CD14-positive monocyte (primary cell): ENCODE measurements around the gene COX10. TPM values are rescaled to one million over a fixed set of nuclear protein-coding genes. Genes with fewer than 3 reads are reported as not detected.

Experiments
- DNase-seq, 3 donors: peaks; one replicate each; pipeline ENCODE4 v3.0.0-alpha.2; 2011 to 2022
- H2AFZ ChIP-seq: 2 replicates; pipeline ENCODE4 v1.6.0; 2012; ENCODE audit warnings: mild to moderate bottlenecking, low read depth, low read length, inconsistent platforms; ENCODE audit not compliant: insufficient read depth, poor library complexity, severe bottlenecking
- H3K27ac ChIP-seq, 2 donors: 1 replicate in 1 of 2; 2 replicates in 1 of 2; pipeline ENCODE4 v1.5.1; 2012 to 2013; ENCODE audit warnings: low read length in 2 of 2, control low read depth in 1 of 2, inconsistent platforms in 1 of 2, low read depth in 1 of 2, mild to moderate bottlenecking in 1 of 2
- H3K27me3 ChIP-seq, 2 donors: one replicate each; pipeline versions ENCODE4 v1.6.0 to v1.6.1; 2011 to 2013; ENCODE audit warnings: low read length in 2 of 2; ENCODE audit not compliant: control insufficient read depth in 2 of 2, insufficient read depth in 2 of 2
- H3K36me3 ChIP-seq, 2 donors: replicated peaks in 1 of 2; 1 replicate in 1 of 2; 2 replicates in 1 of 2; pipeline versions ENCODE4 v1.5.1 to v1.6.1; 2012 to 2013; ENCODE audit warnings: low read length in 2 of 2, control low read depth in 1 of 2, inconsistent platforms in 1 of 2, mild to moderate bottlenecking in 1 of 2; ENCODE audit not compliant: insufficient read depth in 2 of 2, control insufficient read depth in 1 of 2
- H3K4me1 ChIP-seq, 2 donors: 1 replicate in 1 of 2; 2 replicates in 1 of 2; pipeline versions ENCODE4 v1.5.1 to v1.6.1; 2012 to 2013; ENCODE audit warnings: low read length in 2 of 2, control low read depth in 1 of 2, inconsistent platforms in 1 of 2, mild to moderate bottlenecking in 1 of 2, moderate library complexity in 1 of 2; ENCODE audit not compliant: insufficient read depth in 2 of 2, control insufficient read depth in 1 of 2
- H3K4me2 ChIP-seq: replicated peaks from 2 replicates; pipeline ENCODE3; 2012; ENCODE audit warnings: low read length, moderate library complexity, mild to moderate bottlenecking; ENCODE audit not compliant: poor library complexity, severe bottlenecking; ENCODE audit errors: extremely low read depth
- H3K4me3 ChIP-seq, 3 experiments: fragments of 200-600 bp in 1 of 3; sonication (generic) in 1 of 3; replicated peaks in 1 of 3; 1 replicate in 2 of 3; 2 replicates in 1 of 3; pipeline ENCODE4 v1.5.1; 2011 to 2013; ENCODE audit warnings: low read length in 3 of 3, mild to moderate bottlenecking in 3 of 3, control low read depth in 2 of 3, low read depth in 2 of 3, inconsistent platforms in 1 of 3, moderate library complexity in 1 of 3
- H3K79me2 ChIP-seq: 2 replicates; pipeline ENCODE4 v1.6.0; 2012; ENCODE audit warnings: mild to moderate bottlenecking, control low read depth, inconsistent platforms, low read length, moderate library complexity; ENCODE audit not compliant: insufficient read depth
- H3K9ac ChIP-seq: 2 replicates; pipeline ENCODE4 v1.6.0; 2017; ENCODE audit warnings: low read length, mild to moderate bottlenecking; ENCODE audit not compliant: insufficient read depth, poor library complexity, severe bottlenecking
- H3K9me3 ChIP-seq, 2 donors: replicated peaks in 1 of 2; 1 replicate in 1 of 2; 2 replicates in 1 of 2; pipeline versions ENCODE4 v1.5.1 to v1.6.1; 2012 to 2013; ENCODE audit warnings: low read length in 2 of 2, control low read depth in 1 of 2; ENCODE audit not compliant: control insufficient read depth in 1 of 2, insufficient read depth in 1 of 2
- H4K20me1 ChIP-seq: 2 replicates; pipeline ENCODE4 v1.6.0; 2012; ENCODE audit warnings: mild to moderate bottlenecking, low read length, control low read depth, moderate library complexity; ENCODE audit not compliant: insufficient read depth
- H3K27ac Mint-ChIP-seq, 7 donors: one replicate each; pipeline ENCODE4 v1.8.0; 2020; ENCODE audit warnings: mild to moderate bottlenecking in 7 of 7, mixed read lengths in 7 of 7, moderate library complexity in 6 of 7, inconsistent platforms in 2 of 7
- H3K27me3 Mint-ChIP-seq, 3 donors: one replicate each; pipeline ENCODE4 v1.8.0; 2021 to 2022; ENCODE audit warnings: low read depth in 3 of 3, mild to moderate bottlenecking in 3 of 3, mixed read lengths in 3 of 3, moderate library complexity in 3 of 3, inconsistent platforms in 1 of 3
- H3K36me3 Mint-ChIP-seq, 2 donors: one replicate each; pipeline ENCODE4 v1.8.0; 2020; ENCODE audit warnings: mixed read lengths in 2 of 2, inconsistent platforms in 1 of 2, mild to moderate bottlenecking in 1 of 2
- H3K4me1 Mint-ChIP-seq: one replicate; pipeline ENCODE4 v1.8.0; 2020; ENCODE audit warnings: mild to moderate bottlenecking, mixed read lengths
- H3K4me3 Mint-ChIP-seq, 2 donors: one replicate each; pipeline ENCODE4 v1.8.0; 2020; ENCODE audit warnings: mild to moderate bottlenecking in 2 of 2, mixed read lengths in 2 of 2, moderate library complexity in 1 of 2
- H3K9me3 Mint-ChIP-seq, 7 donors: one replicate each; pipeline ENCODE4 v1.8.0; 2020 to 2022; ENCODE audit warnings: mixed read lengths in 7 of 7, mild to moderate bottlenecking in 6 of 7, moderate library complexity in 6 of 7, inconsistent platforms in 2 of 7
- CTCF ChIP-seq: fragments of 200-600 bp; IDR thresholded peaks from one replicate; pipeline ENCODE4 v1.8.0; 2022; ENCODE audit warnings: antibody characterized with exemption, mild to moderate bottlenecking
- whole genome bisulfite sequencing: methylation state at CpG from one replicate; pipeline ENCODE4 v1.1.5; 2013; ENCODE audit warnings: missing lambda C conversion rate; ENCODE audit not compliant: insufficient coverage; 5-methylcytosine and 5-hydroxymethylcytosine counted together
- intact Hi-C, 2 donors: fragments of 100-400 bp; cut with micrococcal nuclease; formaldehyde crosslinking; loops; one replicate each; pipeline versions ENCODE4 v1.15.0 to v1.15.1; 2023
- polyA plus RNA-seq, 3 donors: library from polyadenylated mRNA; depleted of rRNA in 1 of 3; unstranded in 2 of 3; stranded (reverse) in 1 of 3; fragments of 300-500 nt in 2 of 3; fragments of >200 nt in 1 of 3; fragmentation: Illumina TruSeq in 2 of 3; gene quantifications; 1 replicate in 2 of 3; 2 replicates in 1 of 3; pipeline ENCODE4 v1.2.3, GENCODE V29; 2012 to 2021

The COX10 gene
- polyA plus RNA-seq, 3 donors, result 8.2 to 15.2 (median 11.3) TPM

DNA sequence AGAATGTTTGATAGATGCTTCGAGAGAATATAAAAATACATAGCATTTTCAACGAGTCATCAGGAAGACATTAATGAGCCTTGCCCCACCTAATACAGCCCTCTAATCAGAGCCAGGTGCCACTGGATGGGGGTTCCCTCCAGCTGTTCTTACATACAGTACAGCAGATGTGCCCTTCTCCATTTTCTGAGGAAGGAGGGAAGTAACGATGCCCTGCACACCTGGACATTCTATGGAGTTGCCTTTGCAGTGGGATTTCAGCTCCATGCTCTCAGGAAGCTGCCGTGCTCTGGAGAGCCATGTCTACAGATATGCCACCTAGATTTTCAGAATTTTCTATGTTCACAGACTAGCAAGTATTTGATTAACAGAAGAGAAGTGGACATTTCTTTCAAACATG, 131.1 kb downstream of the COX10 start:
- H3K4me3 Mint-ChIP-seq, result no peak overlapping the region
- H3K27me3 ChIP-seq, result no peaks in the 10 kb centered on the region
- peaks cover 0 to 3% (median 3%) of the 10 kb centered on the region in 3 donors for H3K27me3 Mint-ChIP-seq
- no peak overlapping the region for H3K4me3 ChIP-seq
- H3K9ac ChIP-seq, result no peak overlapping the region
- no peaks in the 10 kb centered on the region for H4K20me1 ChIP-seq
- intact Hi-C loops, result no loop called here
- no peak for TF ChIP-seq CTCF
- no peak overlapping the region for H3K27ac Mint-ChIP-seq
- H3K36me3 Mint-ChIP-seq, result peaks cover 57 to 62% of the 10 kb centered on the region in 2 donors
- peaks cover 0 to 2% (median 0%) of the 10 kb centered on the region in 7 donors for H3K9me3 Mint-ChIP-seq
- H3K4me2 ChIP-seq, result no peak overlapping the region
- H3K4me1 ChIP-seq, result peaks cover 9 to 12% of the 10 kb centered on the region in 2 donors
- H3K9me3 ChIP-seq, result no peaks in the 10 kb centered on the region
- H3K4me1 Mint-ChIP-seq, result peaks cover 29% of the 10 kb centered on the region
- no peaks in the 10 kb centered on the region for H3K79me2 ChIP-seq
- no peak overlapping the region for H3K27ac ChIP-seq
- WGBS, result no CpG with 5 or more reads among the region's 4 CpGs
- H3K36me3 ChIP-seq, result peaks cover 4 to 39% of the 10 kb centered on the region in 2 donors
- H2AFZ ChIP-seq, result no peak overlapping the region
- no peak for DNase-seq

- no peaks in the 10 kb centered on the region for H3K9me3 ChIP-seq
- DNase-seq, result peak; percentile 14 to 59 (median 39)
- Mint-ChIP-seq H3K27me3 (peaks cover 0 to 5% (median 3%) of the 10 kb centered on the region in 3 donors), H3K36me3 (peaks cover 54 to 62% of the 10 kb centered on the region in 2 donors), H3K9me3 (peaks cover 0 to 2% (median 0%) of the 10 kb centered on the region in 7 donors), H3K4me3 (peak overlapping the region in 1 of 2 donors; percentile 28), H3K4me1 (peaks cover 25% of the 10 kb centered on the region), H3K27ac (peak overlapping the region; percentile 37 to 93 (median 76))
- no peak overlapping the region for H3K4me2 ChIP-seq
- 40% methylated on average over 7 of the region's 10 CpGs for WGBS
- intact Hi-C loops, result no loop called here
- no peaks in the 10 kb centered on the region for H3K79me2 ChIP-seq
- TF ChIP-seq CTCF, result no peak
- no peaks in the 10 kb centered on the region for H4K20me1 ChIP-seq
- no peak overlapping the region for H2AFZ ChIP-seq
- H3K27me3 ChIP-seq, result no peaks in the 10 kb centered on the region
- peaks cover 6 to 41% of the 10 kb centered on the region in 2 donors for H3K36me3 ChIP-seq
- H3K27ac ChIP-seq, result peak overlapping the region in 1 of 2 donors; percentile 60
- H3K4me1 ChIP-seq, result peaks cover 9 to 12% of the 10 kb centered on the region in 2 donors
- H3K4me3 ChIP-seq, result no peak overlapping the region
- peak overlapping the region; percentile 23 for H3K9ac ChIP-seq
These were observed 132.0 kb downstream of the COX10 start for GRCh38 chr17:14201021-14201987.
